Measurements from ENCODE around the gene TOB2.
"Not testable (repeated sequence)": the region's sequence is repeated elsewhere in the genome, so short reads cannot be mapped to it uniquely, and the experiment has no call there.

The TOB2 gene

DNA sequence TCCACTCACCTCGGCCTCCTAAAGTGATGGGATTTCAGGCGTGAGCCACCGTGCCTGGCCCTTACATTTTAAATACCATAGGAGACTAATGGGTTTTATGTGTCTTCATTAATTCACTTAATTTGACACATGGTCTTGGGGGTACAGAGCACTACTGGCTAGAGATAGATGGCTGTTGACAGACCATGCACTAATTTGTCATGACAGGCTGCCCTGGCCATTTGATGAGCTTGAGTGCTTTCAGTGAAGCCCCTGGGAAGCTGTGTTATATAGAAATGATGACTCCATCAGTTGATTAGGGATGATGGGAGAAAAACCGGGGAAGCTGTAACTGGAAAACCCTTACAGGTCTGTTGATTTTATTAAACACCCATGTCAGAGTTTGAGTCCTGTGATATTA, 15.3 kb upstream of the TOB2 start:
- Histone ChIP-seq H3K36me3 (ENCODE audit: low read length) (peaks cover 26% of the 10 kb centered on the region; the same call in 1 of the 2 replicates), H3K79me2 (ENCODE audit: insufficient read depth, low read length) (peaks cover 20% of the 10 kb centered on the region)
- TF ChIP-seq EZH2phosphoT487 (conservative IDR thresholded peaks at IDR 0.05; ENCODE audit: low read length) = no peak
- TF ChIP-seq, protein P1, sequence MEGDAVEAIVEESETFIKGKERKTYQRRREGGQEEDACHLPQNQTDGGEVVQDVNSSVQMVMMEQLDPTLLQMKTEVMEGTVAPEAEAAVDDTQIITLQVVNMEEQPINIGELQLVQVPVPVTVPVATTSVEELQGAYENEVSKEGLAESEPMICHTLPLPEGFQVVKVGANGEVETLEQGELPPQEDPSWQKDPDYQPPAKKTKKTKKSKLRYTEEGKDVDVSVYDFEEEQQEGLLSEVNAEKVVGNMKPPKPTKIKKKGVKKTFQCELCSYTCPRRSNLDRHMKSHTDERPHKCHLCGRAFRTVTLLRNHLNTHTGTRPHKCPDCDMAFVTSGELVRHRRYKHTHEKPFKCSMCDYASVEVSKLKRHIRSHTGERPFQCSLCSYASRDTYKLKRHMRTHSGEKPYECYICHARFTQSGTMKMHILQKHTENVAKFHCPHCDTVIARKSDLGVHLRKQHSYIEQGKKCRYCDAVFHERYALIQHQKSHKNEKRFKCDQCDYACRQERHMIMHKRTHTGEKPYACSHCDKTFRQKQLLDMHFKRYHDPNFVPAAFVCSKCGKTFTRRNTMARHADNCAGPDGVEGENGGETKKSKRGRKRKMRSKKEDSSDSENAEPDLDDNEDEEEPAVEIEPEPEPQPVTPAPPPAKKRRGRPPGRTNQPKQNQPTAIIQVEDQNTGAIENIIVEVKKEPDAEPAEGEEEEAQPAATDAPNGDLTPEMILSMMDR (IDR thresholded peaks at IDR 0.05; ENCODE audit: insufficient read depth, low read length, poor library complexity, severe bottlenecking) = no peak

DNA sequence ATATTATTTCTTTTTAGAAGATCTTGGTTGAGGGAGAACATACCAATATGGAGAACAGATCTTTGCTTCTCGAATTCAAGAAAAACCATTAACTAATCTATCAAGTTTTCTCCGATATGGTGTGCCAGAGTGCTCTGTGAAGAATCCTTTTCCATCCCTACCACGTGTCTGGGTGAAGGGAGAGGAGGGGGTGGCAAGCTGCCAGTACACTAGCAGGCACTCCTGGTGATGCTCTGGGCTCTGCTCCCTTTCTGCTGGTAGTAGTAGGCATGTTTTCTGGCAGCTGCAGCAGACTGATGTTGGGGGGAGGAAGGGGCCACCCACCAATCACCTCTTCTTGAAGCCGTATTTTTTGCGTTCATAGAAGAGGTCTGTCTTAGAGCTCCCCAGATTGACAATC, 13.5 kb upstream of the TOB2 start:
- not testable (repeated sequence) for H3K9me2 ChIP-seq (replicated peaks; ENCODE audit: insufficient read depth, low read length); H3K9me3 ChIP-seq (ENCODE audit: insufficient read depth, low read length); H3K27ac ChIP-seq (ENCODE audit: low read depth, low read length); H3K4me3 ChIP-seq (ENCODE audit: insufficient read depth, low read length, poor library complexity, severe bottlenecking); H3F3A ChIP-seq (ENCODE audit: insufficient read depth); H3K79me2 ChIP-seq (ENCODE audit: insufficient read depth, low read length); H3K4me2 ChIP-seq (ENCODE audit: low read depth, low read length, poor library complexity, severe bottlenecking); H4K20me1 ChIP-seq (ENCODE audit: low read depth, low read length); H3K27me3 ChIP-seq (ENCODE audit: low read length); H3K9ac ChIP-seq (ENCODE audit: low read length); H2AFZ ChIP-seq (ENCODE audit: low read depth, low read length, severe bottlenecking)
- H3K36me3 ChIP-seq (ENCODE audit: low read length) = peaks cover 17% of the 10 kb centered on the region; the same call in 1 of the 2 replicates

More for the DNA sequence above, 15.3 kb upstream of the TOB2 start:
- no peak overlapping the region for H3K27ac ChIP-seq (ENCODE audit: low read depth, low read length)
- H3K4me3 ChIP-seq (ENCODE audit: insufficient read depth, low read length, poor library complexity, severe bottlenecking) = no peak overlapping the region
- H3K9ac ChIP-seq (ENCODE audit: low read length) = no peak overlapping the region
- H2AFZ ChIP-seq (ENCODE audit: low read depth, low read length, severe bottlenecking) = no peak overlapping the region
- no peaks in the 10 kb centered on the region for H3K9me3 ChIP-seq (ENCODE audit: insufficient read depth, low read length)
- H3F3A ChIP-seq (ENCODE audit: insufficient read depth) = peaks cover 4% of the 10 kb centered on the region; the same call in 1 of the 2 replicates
- H3K27me3 ChIP-seq (ENCODE audit: low read length) = no peaks in the 10 kb centered on the region
- no peak overlapping the region for H3K4me2 ChIP-seq (ENCODE audit: low read depth, low read length, poor library complexity, severe bottlenecking)
- H3K9me2 ChIP-seq (replicated peaks; ENCODE audit: insufficient read depth, low read length) = no peaks in the 10 kb centered on the region
- H4K20me1 ChIP-seq (ENCODE audit: low read depth, low read length) = no peaks in the 10 kb centered on the region

DNA sequence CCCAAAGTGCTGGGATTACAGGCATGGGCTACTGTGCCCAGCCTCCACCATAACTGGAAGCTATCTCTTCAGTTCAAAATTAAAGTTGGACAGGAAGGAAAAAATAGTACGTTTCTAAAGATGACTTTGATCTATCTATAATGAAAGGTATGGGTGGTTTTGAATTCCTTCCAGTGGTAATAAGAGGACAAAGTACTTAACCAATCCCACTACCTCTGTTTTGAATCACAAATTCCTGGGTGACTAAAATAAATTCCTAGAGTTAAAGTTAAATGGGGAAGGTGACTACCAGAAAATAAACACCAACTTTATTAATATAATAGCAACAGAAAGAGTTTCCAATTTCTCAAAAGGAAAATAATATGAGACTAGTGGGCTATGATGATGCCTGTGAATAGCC, 12.8 kb upstream of the TOB2 start:
- no peaks in the 10 kb centered on the region for H3K9me3 ChIP-seq (ENCODE audit: insufficient read depth, low read length)
- H4K20me1 ChIP-seq (ENCODE audit: low read depth, low read length) = no peaks in the 10 kb centered on the region
- no peak overlapping the region for H2AFZ ChIP-seq (ENCODE audit: low read depth, low read length, severe bottlenecking)
- no peak overlapping the region for H3K4me2 ChIP-seq (ENCODE audit: low read depth, low read length, poor library complexity, severe bottlenecking)
- H3K9ac ChIP-seq (ENCODE audit: low read length) = no peak overlapping the region
- H3K27me3 ChIP-seq (ENCODE audit: low read length) = no peaks in the 10 kb centered on the region
- no peaks in the 10 kb centered on the region for H3K9me2 ChIP-seq (replicated peaks; ENCODE audit: insufficient read depth, low read length)
- TF ChIP-seq, protein P1 (IDR thresholded peaks at IDR 0.05; ENCODE audit: insufficient read depth, low read length, poor library complexity, severe bottlenecking) = no peak
- no peak for TF ChIP-seq EZH2phosphoT487 (conservative IDR thresholded peaks at IDR 0.05; ENCODE audit: low read length)
- H3K36me3 ChIP-seq (ENCODE audit: low read length) = peaks cover 14% of the 10 kb centered on the region; the same call in 1 of the 2 replicates
- peaks cover 4% of the 10 kb centered on the region; the same call in 1 of the 2 replicates for H3F3A ChIP-seq (ENCODE audit: insufficient read depth)
- H3K79me2 ChIP-seq (ENCODE audit: insufficient read depth, low read length) = peaks cover 7% of the 10 kb centered on the region; the same call in 1 of the 2 replicates
- H3K4me3 ChIP-seq (ENCODE audit: insufficient read depth, low read length, poor library complexity, severe bottlenecking) = no peak overlapping the region
- no peak overlapping the region for H3K27ac ChIP-seq (ENCODE audit: low read depth, low read length)

DNA sequence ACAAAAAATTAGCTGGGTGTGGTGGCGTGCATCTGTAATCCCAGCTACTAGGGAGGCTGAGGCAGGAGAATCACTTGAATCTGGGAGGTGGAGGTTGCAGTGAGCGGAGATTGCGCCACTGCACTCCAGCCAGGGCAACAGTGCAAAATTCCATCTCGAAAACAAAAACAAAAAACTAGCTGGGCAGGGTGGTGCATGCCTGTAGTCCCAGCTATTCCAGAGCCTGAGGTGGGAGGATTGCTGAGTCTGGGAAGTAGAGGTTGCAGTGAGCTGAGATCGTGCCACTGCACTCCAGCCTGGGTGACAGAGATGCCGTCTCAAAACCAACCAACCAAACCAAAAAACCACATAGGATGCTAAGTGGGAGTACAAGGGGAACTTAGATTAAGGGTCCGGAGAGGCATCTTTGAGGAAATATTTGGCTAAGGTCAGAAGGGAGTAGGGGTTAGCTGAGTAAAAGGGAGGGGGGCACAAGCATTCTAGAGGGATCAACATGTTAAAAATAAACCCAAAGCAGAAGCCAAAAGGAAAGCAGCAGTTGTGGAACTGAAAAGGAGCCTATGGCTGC, 11.6 kb upstream of the TOB2 start:
- H3K9me3 ChIP-seq (ENCODE audit: insufficient read depth, low read length) = no peaks in the 10 kb centered on the region
- H3K4me2 ChIP-seq (ENCODE audit: low read depth, low read length, poor library complexity, severe bottlenecking) = no peak overlapping the region
- H3K79me2 ChIP-seq (ENCODE audit: insufficient read depth, low read length) = no peaks in the 10 kb centered on the region
- H3K4me3 ChIP-seq (ENCODE audit: insufficient read depth, low read length, poor library complexity, severe bottlenecking) = no peak overlapping the region
- no peaks in the 10 kb centered on the region for H4K20me1 ChIP-seq (ENCODE audit: low read depth, low read length)
- H3K36me3 ChIP-seq (ENCODE audit: low read length) = 0 out of 2 replicates have a peak, but pooled peaks cover 7% of the 10 kb centered on the region
- H3K9ac ChIP-seq (ENCODE audit: low read length) = no peak overlapping the region
- H2AFZ ChIP-seq (ENCODE audit: low read depth, low read length, severe bottlenecking) = no peak overlapping the region
- H3K27me3 ChIP-seq (ENCODE audit: low read length) = no peaks in the 10 kb centered on the region
- no peak overlapping the region for H3K27ac ChIP-seq (ENCODE audit: low read depth, low read length)
- TF ChIP-seq, protein P1 (IDR thresholded peaks at IDR 0.05; ENCODE audit: insufficient read depth, low read length, poor library complexity, severe bottlenecking) = no peak
- TF ChIP-seq EZH2phosphoT487 (conservative IDR thresholded peaks at IDR 0.05; ENCODE audit: low read length) = no peak
- H3K9me2 ChIP-seq (replicated peaks; ENCODE audit: insufficient read depth, low read length) = no peaks in the 10 kb centered on the region
- H3F3A ChIP-seq (ENCODE audit: insufficient read depth) = peaks cover 4% of the 10 kb centered on the region; the same call in 1 of the 2 replicates
